H1 (cell line): Measurements from ENCODE around the gene ASF1B. TPM values are rescaled to one million over a fixed set of nuclear protein-coding genes. Genes with fewer than 3 reads are reported as not detected.

Experiments used
- CTCF ChIA-PET: fragments of 300-600 bp; sonication (Branson Sonifier 250); formaldehyde crosslinking; loops from one replicate; lab custom pipeline; 2021; ENCODE audit not compliant: partially characterized antibody; lab: Charles Lee
- POLR2A ChIA-PET: fragments of 300-600 bp; sonication (Branson Sonifier 250); formaldehyde crosslinking; loops from one replicate; lab custom pipeline; 2021; ENCODE audit warnings: inconsistent platforms; ENCODE audit not compliant: partially characterized antibody; lab: Charles Lee
- DNase-seq, 2 experiments: peaks; one replicate each; pipeline versions ENCODE4 v3.0.0 to v3.0.0-alpha.2; 2010 to 2022; ENCODE audit warnings: low spot score in 2 of 2, low read depth in 1 of 2, mixed read lengths in 1 of 2
- FAIRE-seq: peaks from 2 replicates; lab custom pipeline; 2011; peaks lifted over from hg19 to GRCh38; lab: Jason Lieb, UNC
- H2AFZ ChIP-seq: 2 replicates; pipeline ENCODE4 v1.8.1; 2012; ENCODE audit warnings: low read length, inconsistent platforms
- H2AK5ac ChIP-seq: 2 replicates; pipeline ENCODE4 v1.6.1; 2013; ENCODE audit warnings: low read depth, low read length
- H2BK120ac ChIP-seq: replicated peaks from 2 replicates; pipeline ENCODE3; 2013; ENCODE audit warnings: low read depth, low read length, inconsistent platforms
- H2BK12ac ChIP-seq: 2 replicates; pipeline ENCODE4 v1.6.1; 2013; ENCODE audit warnings: low read depth, low read length
- H2BK15ac ChIP-seq: 2 replicates; pipeline ENCODE4 v1.6.1; 2013; ENCODE audit warnings: low read length
- H2BK20ac ChIP-seq: 2 replicates; pipeline ENCODE4 v1.6.1; 2013; ENCODE audit warnings: low read length
- H2BK5ac ChIP-seq: 2 replicates; pipeline ENCODE4 v1.6.1; 2013; ENCODE audit warnings: low read depth, low read length
- H3K14ac ChIP-seq: 2 replicates; pipeline ENCODE4 v1.6.1; 2013; ENCODE audit warnings: inconsistent platforms; ENCODE audit not compliant: insufficient read length
- H3K18ac ChIP-seq: 2 replicates; pipeline ENCODE4 v1.6.1; 2013; ENCODE audit warnings: low read length; ENCODE audit errors: extremely low read depth
- H3K23ac ChIP-seq: 2 replicates; pipeline ENCODE4 v1.6.1; 2013; ENCODE audit warnings: inconsistent platforms; ENCODE audit not compliant: insufficient read length
- H3K23me2 ChIP-seq: 2 replicates; pipeline ENCODE4 v1.6.1; 2013; ENCODE audit warnings: low read depth, low read length
- H3K27ac ChIP-seq: 2 replicates; pipeline ENCODE4 v1.6.1; 2011; ENCODE audit warnings: low read depth, low read length, inconsistent platforms
- H3K27me3 ChIP-seq, 4 experiments: replicated peaks in 1 of 4; 1 replicate in 1 of 4; 2 replicates in 3 of 4; pipeline versions ENCODE4 v1.6.1 to v1.8.1; 2011 to 2013; ENCODE audit warnings: low read length in 3 of 4, mild to moderate bottlenecking in 3 of 4, inconsistent platforms in 2 of 4, mixed read lengths in 2 of 4, moderate library complexity in 1 of 4; ENCODE audit not compliant: control insufficient read depth in 3 of 4, insufficient read depth in 3 of 4; ENCODE audit errors: extremely low read depth in 1 of 4
- H3K36me3 ChIP-seq, 4 experiments: 2 replicates each; pipeline versions ENCODE4 v1.6.1 to v1.8.1; 2011 to 2013; ENCODE audit warnings: mild to moderate bottlenecking in 4 of 4, low read length in 3 of 4, moderate library complexity in 2 of 4, control low read depth in 1 of 4, inconsistent platforms in 1 of 4; ENCODE audit not compliant: insufficient read depth in 4 of 4, control insufficient read depth in 2 of 4
- H3K4ac ChIP-seq: replicated peaks from 2 replicates; pipeline ENCODE3; 2013; ENCODE audit warnings: low read length, low read depth, mixed read lengths, inconsistent platforms; ENCODE audit not compliant: insufficient read length
- H3K4me1 ChIP-seq, 4 experiments: replicated peaks in 1 of 4; 1 replicate in 1 of 4; 2 replicates in 3 of 4; pipeline versions ENCODE4 v1.6.1 to v1.8.1; 2011 to 2013; ENCODE audit warnings: low read length in 3 of 4, inconsistent platforms in 2 of 4, mixed read lengths in 1 of 4; ENCODE audit not compliant: insufficient read depth in 4 of 4, control insufficient read depth in 3 of 4
- H3K4me2 ChIP-seq, 2 experiments: 2 replicates each; pipeline versions ENCODE4 v1.6.1 to v1.8.1; 2011 to 2013; ENCODE audit warnings: low read depth in 2 of 2, low read length in 2 of 2, control low read depth in 1 of 2, inconsistent platforms in 1 of 2, mild to moderate bottlenecking in 1 of 2; ENCODE audit not compliant: insufficient read depth in 1 of 2
- H3K4me3 ChIP-seq, 4 experiments: fragments of 200-600, 300-600 bp in 1 of 4; sonication (generic), shearing (Covaris generic), sonication (Bioruptor Twin) in 1 of 4; 2 replicates each; pipeline versions ENCODE4 v1.5.1 to v1.8.1; 2011 to 2016; ENCODE audit warnings: low read length in 4 of 4, low read depth in 3 of 4, control low read depth in 2 of 4, inconsistent platforms in 2 of 4, mild to moderate bottlenecking in 2 of 4, mixed read lengths in 1 of 4, moderate library complexity in 1 of 4; ENCODE audit not compliant: insufficient read depth in 2 of 4; ENCODE audit errors: extremely low read depth in 1 of 4
- H3K56ac ChIP-seq: replicated peaks from 2 replicates; pipeline ENCODE3; 2013; ENCODE audit warnings: low read depth, mild to moderate bottlenecking, mixed read lengths, low read length, inconsistent platforms; ENCODE audit not compliant: insufficient read length
- H3K79me1 ChIP-seq: 2 replicates; pipeline ENCODE4 v1.6.1; 2013; ENCODE audit warnings: low read depth, low read length, control low read depth
- H3K79me2 ChIP-seq, 2 experiments: 2 replicates each; pipeline versions ENCODE4 v1.6.1 to v1.8.1; 2012 to 2013; ENCODE audit warnings: low read length in 2 of 2, mild to moderate bottlenecking in 2 of 2, inconsistent platforms in 1 of 2; ENCODE audit not compliant: insufficient read depth in 2 of 2, control insufficient read depth in 1 of 2
- H3K9ac ChIP-seq, 4 experiments: replicated peaks in 1 of 4; 1 replicate in 1 of 4; 2 replicates in 3 of 4; pipeline versions ENCODE4 v1.6.1 to v1.8.1; 2011 to 2013; ENCODE audit warnings: low read depth in 3 of 4, low read length in 3 of 4, control low read depth in 2 of 4, mild to moderate bottlenecking in 2 of 4, moderate library complexity in 2 of 4, inconsistent platforms in 1 of 4; ENCODE audit errors: extremely low read depth in 1 of 4
- H3K9me3 ChIP-seq, 2 experiments: 2 replicates each; pipeline versions ENCODE4 v1.6.1 to v1.8.1; 2012 to 2013; ENCODE audit warnings: mild to moderate bottlenecking in 2 of 2, moderate library complexity in 2 of 2, control low read depth in 1 of 2, inconsistent platforms in 1 of 2, low read depth in 1 of 2, low read length in 1 of 2, mixed read lengths in 1 of 2; ENCODE audit not compliant: insufficient read depth in 2 of 2
- H4K20me1 ChIP-seq, 2 experiments: replicated peaks in 1 of 2; 2 replicates each; pipeline versions ENCODE3 to v1.8.1; 2011 to 2013; ENCODE audit warnings: inconsistent platforms in 2 of 2, low read length in 2 of 2, mild to moderate bottlenecking in 1 of 2; ENCODE audit not compliant: insufficient read depth in 2 of 2, control insufficient read depth in 1 of 2
- H4K5ac ChIP-seq: 2 replicates; pipeline ENCODE4 v1.6.1; 2013; ENCODE audit warnings: low read length, low read depth, mixed read lengths, inconsistent platforms; ENCODE audit not compliant: insufficient read length
- H4K8ac ChIP-seq: 2 replicates; pipeline ENCODE4 v1.8.0; 2013; ENCODE audit warnings: mild to moderate bottlenecking, moderate library complexity, low read length, inconsistent platforms; ENCODE audit not compliant: insufficient read depth; ENCODE audit errors: extremely low read depth
- H4K91ac ChIP-seq: replicated peaks from 2 replicates; pipeline ENCODE3; 2013; ENCODE audit warnings: low read length, mixed read lengths, inconsistent platforms; ENCODE audit not compliant: insufficient read length
- SIRT6 ChIP-seq: IDR thresholded peaks from one replicate; pipeline ENCODE4 v1.7.1; 2012; ENCODE audit warnings: low read length, inconsistent platforms
- TBP ChIP-seq: IDR thresholded peaks from 2 replicates; pipeline ENCODE4 v1.6.1; 2011; ENCODE audit warnings: low read depth, low read length, improper control_type of control experiment
- WGBS, 2 experiments: shearing (Covaris generic) in 1 of 2; methylation state at CpG; one replicate each; pipeline versions ENCODE4 v1.1.6 to v1.1.7; 2013 to 2015; ENCODE audit warnings: low lambda C conversion rate in 2 of 2, mixed read lengths in 2 of 2, inconsistent platforms in 1 of 2, low coverage in 1 of 2, missing lambda C conversion rate in 1 of 2; ENCODE audit not compliant: insufficient replicate concordance in 2 of 2, insufficient coverage in 1 of 2, insufficient read length in 1 of 2; ENCODE audit errors: extremely low coverage in 1 of 2, missing lambda C conversion rate in 1 of 2; 5-methylcytosine and 5-hydroxymethylcytosine counted together
- polyA plus RNA-seq, 7 experiments: library from polyadenylated mRNA; depleted of rRNA in 3 of 7; stranded (reverse) in 5 of 7; unstranded in 2 of 7; fragments of >200 nt in 5 of 7; fragments of 200-250 nt in 2 of 7; gene quantifications; 1 replicate in 5 of 7; 2 replicates in 1 of 7; 4 replicates in 1 of 7; pipeline versions ENCODE4 v1.2.1 to v1.2.3, GENCODE V29; 2011 to 2013; ENCODE audit warnings: missing spikeins in 2 of 7, mixed read lengths in 2 of 7
- total RNA-seq: library from RNA; stranded (reverse); fragmentation: NEBNext Ultra II Directional; extraction: Animal tissue kit (Norgen Biotek cat#: 25700); gene quantifications from 2 replicates; pipeline ENCODE4 v1.2.1, GENCODE V29; 2021
- TF ChIP-seq, protein P1 (sequence below), 3 experiments: IDR thresholded peaks; 1 replicate in 2 of 3; 2 replicates in 1 of 3; pipeline versions ENCODE4 v1.5.1 to v1.6.1; 2011; ENCODE audit warnings: low read length in 3 of 3, mild to moderate bottlenecking in 3 of 3, inconsistent platforms in 2 of 3, low read depth in 1 of 3, moderate library complexity in 1 of 3; ENCODE audit not compliant: insufficient read depth in 1 of 3; ENCODE audit errors: control extremely low read depth in 1 of 3

The ASF1B gene
- total and polyA plus RNA-seq, 2 of the 8 experiments (the other 6 are each of a cell fraction or from before 2014, with no cell fraction given) = 32.6 to 59.2 TPM

GRCh38 chr19:14164724-14165493 lies 28.5 kb upstream of the ASF1B start:
- CTCF ChIA-PET = interaction anchor here (0.7 to 1.2 kb wide), 2 partner anchors 19 to 28 kb away, joined by 3 read pairs; partner anchors contain the start of gene ASF1B
- WGBS, 2 experiments = 90% methylated on average over 15 of the region's 16 CpGs; no CpG with 5 or more reads in 1 of the 2 experiments
- no peak overlapping the region for H3K18ac ChIP-seq
- POLR2A ChIA-PET = interaction anchor here (0.6 to 2.2 kb wide), 5 partner anchors 9 to 313 kb away, joined by 3 to 10 read pairs (median 3); partner anchors contain the start of gene ASF1B
- no peak overlapping the region for H3K14ac ChIP-seq
- H4K8ac ChIP-seq = no peak overlapping the region
- no peak overlapping the region for H2BK15ac ChIP-seq
- H4K20me1 ChIP-seq = peaks cover 5 to 18% of the 10 kb centered on the region in 2 experiments
- no peak overlapping the region for H2BK20ac ChIP-seq
- H3K23ac ChIP-seq = no peak overlapping the region
- no peak overlapping the region for H2AFZ ChIP-seq
- H3K36me3 ChIP-seq = peaks cover 6 to 38% (median 26%) of the 10 kb centered on the region in 4 experiments; a peak in 7 of 8 replicates
- no peak for FAIRE-seq
- no peaks in the 10 kb centered on the region for H3K9me3 ChIP-seq
- H3K9ac ChIP-seq = no peak overlapping the region
- no peak overlapping the region for H3K4me2 ChIP-seq
- no peak overlapping the region for H4K5ac ChIP-seq
- TF ChIP-seq TBP (no peak), SIRT6 (no peak)
- TF ChIP-seq, protein P1, sequence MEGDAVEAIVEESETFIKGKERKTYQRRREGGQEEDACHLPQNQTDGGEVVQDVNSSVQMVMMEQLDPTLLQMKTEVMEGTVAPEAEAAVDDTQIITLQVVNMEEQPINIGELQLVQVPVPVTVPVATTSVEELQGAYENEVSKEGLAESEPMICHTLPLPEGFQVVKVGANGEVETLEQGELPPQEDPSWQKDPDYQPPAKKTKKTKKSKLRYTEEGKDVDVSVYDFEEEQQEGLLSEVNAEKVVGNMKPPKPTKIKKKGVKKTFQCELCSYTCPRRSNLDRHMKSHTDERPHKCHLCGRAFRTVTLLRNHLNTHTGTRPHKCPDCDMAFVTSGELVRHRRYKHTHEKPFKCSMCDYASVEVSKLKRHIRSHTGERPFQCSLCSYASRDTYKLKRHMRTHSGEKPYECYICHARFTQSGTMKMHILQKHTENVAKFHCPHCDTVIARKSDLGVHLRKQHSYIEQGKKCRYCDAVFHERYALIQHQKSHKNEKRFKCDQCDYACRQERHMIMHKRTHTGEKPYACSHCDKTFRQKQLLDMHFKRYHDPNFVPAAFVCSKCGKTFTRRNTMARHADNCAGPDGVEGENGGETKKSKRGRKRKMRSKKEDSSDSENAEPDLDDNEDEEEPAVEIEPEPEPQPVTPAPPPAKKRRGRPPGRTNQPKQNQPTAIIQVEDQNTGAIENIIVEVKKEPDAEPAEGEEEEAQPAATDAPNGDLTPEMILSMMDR (IDR thresholded peaks at IDR 0.05; ENCODE audit: control extremely low read depth in 1 of 3, insufficient read depth in 1 of 3, low read depth in 1 of 3, low read length in 3 of 3) = no peak
- no peaks in the 10 kb centered on the region for H3K23me2 ChIP-seq
- H3K4me1 ChIP-seq = peaks cover 0 to 7% (median 4%) of the 10 kb centered on the region in 4 experiments; a peak in 3 of 7 replicates
- peaks cover 4% of the 10 kb centered on the region; the same call in 1 of the 2 replicates for H3K79me1 ChIP-seq
- H3K79me2 ChIP-seq = no peaks in the 10 kb centered on the region
- no peak overlapping the region for H4K91ac ChIP-seq
- H2BK5ac ChIP-seq = no peak overlapping the region
- H3K27me3 ChIP-seq = no peaks in the 10 kb centered on the region
- no peak overlapping the region for H3K4me3 ChIP-seq
- H2BK120ac ChIP-seq = no peak overlapping the region
- H2BK12ac ChIP-seq = no peak overlapping the region
- no peak for DNase-seq
- H3K27ac ChIP-seq = no peak overlapping the region; the same call in 1 of the 2 replicates
- no peak overlapping the region for H3K4ac ChIP-seq
- no peak overlapping the region for H2AK5ac ChIP-seq
- no peak overlapping the region for H3K56ac ChIP-seq
